ENCODE measurements around the gene CACNB3.
A peak's percentile ranks its signal among the peaks of the same experiment; 100 is the strongest.

CACNB3 gene

GRCh38 chr12:48788854-48789775, 29.2 kb upstream of the CACNB3 start, which contains the start of gene ADCY6:
ADCY6 (minus strand) TSS chr12:48789089; CDS start chr12:48783434, 5,655 bp downstream.
- DNase-seq: peak; percentile 6

GRCh38 chr12:48789858-48790326, 28.4 kb upstream of the CACNB3 start:
- no peak for DNase-seq

- no peak for DNase-seq
These were observed 24.6 kb upstream of the CACNB3 start for GRCh38 chr12:48793696-48794095.

- no peak for DNase-seq
These were observed 23.4 kb upstream of the CACNB3 start for GRCh38 chr12:48794870-48795269.

- DNase-seq: peak; percentile 21
These were observed 22.5 kb upstream of the CACNB3 start for GRCh38 chr12:48795550-48796455.

GRCh38 chr12:48796976-48797375, 21.3 kb upstream of the CACNB3 start:
- DNase-seq: no peak

- DNase-seq: no peak
These were observed 17.8 kb upstream of the CACNB3 start for GRCh38 chr12:48800457-48800856.

GRCh38 chr12:48800971-48801370, 17.3 kb upstream of the CACNB3 start:
- no peak for DNase-seq

- no peak for DNase-seq
These were observed 14.6 kb upstream of the CACNB3 start for GRCh38 chr12:48803675-48804074.

GRCh38 chr12:48807981-48808380, 10.3 kb upstream of the CACNB3 start:
- no peak for DNase-seq

GRCh38 chr12:48810903-48811431, 7.3 kb upstream of the CACNB3 start:
- DNase-seq: no peak

- no peak for DNase-seq
These were observed 6.7 kb upstream of the CACNB3 start for GRCh38 chr12:48811437-48812090.

- DNase-seq: no peak
These were observed 5.9 kb upstream of the CACNB3 start for GRCh38 chr12:48812389-48812788.

GRCh38 chr12:48813465-48814261, 4.6 kb upstream of the CACNB3 start:
- DNase-seq: no peak

GRCh38 chr12:48814262-48815125, 3.8 kb upstream of the CACNB3 start:
- DNase-seq: peak; percentile 32

- peak; percentile 46 for DNase-seq
These were observed 2.9 kb upstream of the CACNB3 start for GRCh38 chr12:48815126-48816110.

GRCh38 chr12:48816143-48816854, 2.0 kb upstream of the CACNB3 start:
- no peak for DNase-seq

GRCh38 chr12:48818831-48819590, 715 bp downstream of the CACNB3 start:
- DNase-seq: no peak
